SU-DHL-6 (cell line): ENCODE data around the gene FBN1.

Experiments used
- H2AFZ ChIP-seq: fragments of 200-600 bp; sonication (generic); 2 replicates; pipeline ENCODE4 v1.6.1; 2014; ENCODE audit warnings: low read depth, mild to moderate bottlenecking, moderate library complexity, mixed read lengths, antibody characterized with exemption, low read length; ENCODE audit not compliant: severe bottlenecking
- H3F3A ChIP-seq: fragments of 200-600 bp; shearing (Covaris generic); 2 replicates; pipeline ENCODE4 v1.6.0; 2016; ENCODE audit warnings: antibody characterized with exemption, mild to moderate bottlenecking; ENCODE audit not compliant: insufficient read depth
- H3K27ac ChIP-seq: fragments of 200-600 bp; sonication (generic); 2 replicates; pipeline ENCODE4 v1.5.1; 2016; ENCODE audit warnings: low read depth, mild to moderate bottlenecking, low read length, moderate library complexity, mixed read lengths
- H3K27me3 ChIP-seq: fragments of 200-600 bp; sonication (generic), shearing (Covaris generic); 2 replicates; pipeline ENCODE4 v1.6.0; 2014; ENCODE audit warnings: mild to moderate bottlenecking, low read length
- H3K36me3 ChIP-seq: fragments of 200-600 bp; sonication (generic); 2 replicates; pipeline ENCODE4 v1.6.1; 2014; ENCODE audit warnings: mild to moderate bottlenecking, low read length, mixed read lengths
- H3K4me2 ChIP-seq: fragments of 300-600, 200-600 bp; shearing (Covaris generic), sonication (generic); 2 replicates; pipeline ENCODE4 v1.6.0; 2014; ENCODE audit warnings: low read length, low read depth, mild to moderate bottlenecking; ENCODE audit not compliant: poor library complexity, severe bottlenecking
- H3K4me3 ChIP-seq: fragments of 200-600 bp; sonication (generic); 2 replicates; pipeline ENCODE4 v1.5.1; 2014; ENCODE audit warnings: antibody characterized with exemption, low read length, mild to moderate bottlenecking, mixed read lengths; ENCODE audit not compliant: insufficient read depth, poor library complexity, severe bottlenecking
- H3K79me2 ChIP-seq: fragments of 200-600 bp; sonication (generic); 2 replicates; pipeline ENCODE4 v1.6.1; 2014; ENCODE audit warnings: mild to moderate bottlenecking, low read length, moderate library complexity; ENCODE audit not compliant: insufficient read depth
- H3K9ac ChIP-seq: fragments of 200-600 bp; sonication (generic); 2 replicates; pipeline ENCODE4 v1.7.0; 2014; ENCODE audit warnings: mild to moderate bottlenecking, low read length
- H3K9me2 ChIP-seq: fragments of 200-600 bp; sonication (generic); replicated peaks from 2 replicates; pipeline ENCODE4 v1.6.1; 2014; ENCODE audit warnings: low read length; ENCODE audit not compliant: insufficient read depth
- H3K9me3 ChIP-seq: fragments of 200-600 bp; sonication (generic); 2 replicates; pipeline ENCODE4 v1.6.1; 2014; ENCODE audit warnings: low read length, mixed read lengths; ENCODE audit not compliant: insufficient read depth
- H4K20me1 ChIP-seq: fragments of 200-600 bp; sonication (generic); 2 replicates; pipeline ENCODE4 v1.6.1; 2014; ENCODE audit warnings: low read depth, mild to moderate bottlenecking, antibody characterized with exemption, low read length, moderate library complexity, mixed read lengths
- CTCF ChIP-seq: fragments of 200-600 bp; sonication (generic); IDR thresholded peaks from one replicate; pipeline ENCODE4 v1.5.1; 2017; ENCODE audit warnings: antibody characterized with exemption, mild to moderate bottlenecking, low read length, moderate library complexity; ENCODE audit not compliant: insufficient read depth, poor library complexity, severe bottlenecking
- EZH2phosphoT487 ChIP-seq: fragments of 200-600 bp; sonication (generic), shearing (Covaris generic); conservative IDR thresholded peaks from 2 replicates; pipeline ENCODE4 v1.6.1; 2018; ENCODE audit warnings: mild to moderate bottlenecking, antibody characterized with exemption, low read length, moderate library complexity, mixed read lengths

Gene FBN1

DNA sequence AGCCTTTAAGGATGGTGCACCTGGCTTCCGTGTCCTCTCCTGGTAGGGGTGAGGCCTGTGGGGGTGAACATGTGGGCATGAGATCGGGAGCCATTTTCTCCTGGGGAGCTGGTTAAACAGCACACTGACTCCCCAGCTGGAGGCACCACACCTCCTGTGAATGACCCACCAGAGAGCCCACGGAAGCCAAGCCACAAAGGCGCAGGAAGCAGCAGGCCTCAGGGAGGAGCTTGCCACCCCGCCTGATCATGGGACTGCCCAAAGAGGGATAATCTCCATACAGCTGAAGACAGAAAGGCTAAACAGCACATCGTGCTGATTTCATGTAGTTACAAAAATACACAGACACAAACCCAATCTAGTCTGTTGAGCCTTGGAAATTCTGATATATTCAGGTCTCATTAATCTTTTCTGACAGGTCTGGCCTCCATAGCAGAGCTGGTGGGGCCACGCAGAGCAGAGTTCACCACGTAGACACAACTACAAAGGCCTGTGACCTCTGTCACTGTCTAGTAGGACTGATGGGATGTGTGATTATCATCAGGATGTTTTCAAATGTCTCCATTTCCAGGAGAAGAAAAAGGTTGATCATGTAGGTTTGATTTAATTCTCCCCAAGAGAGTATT lies 239.1 kb downstream of the FBN1 start:
- TF ChIP-seq CTCF (no peak), EZH2phosphoT487 (no peak)
- Histone ChIP-seq H3K9me3 (no peaks in the 10 kb centered on the region), H3K36me3 (no peaks in the 10 kb centered on the region), H3K79me2 (no peaks in the 10 kb centered on the region), H3K9ac (no peak overlapping the region), H2AFZ (no peak overlapping the region), H3K4me2 (no peak overlapping the region), H3K9me2 (no peaks in the 10 kb centered on the region), H3K27ac (no peak overlapping the region), H3K4me3 (no peak overlapping the region), H3F3A (no peaks in the 10 kb centered on the region), H4K20me1 (no peaks in the 10 kb centered on the region), H3K27me3 (no peaks in the 10 kb centered on the region)

- Histone ChIP-seq H3K27ac (no peak overlapping the region), H3K4me3 (no peak overlapping the region), H3K9ac (no peak overlapping the region), H3K79me2 (no peaks in the 10 kb centered on the region), H3K27me3 (no peaks in the 10 kb centered on the region), H3K4me2 (no peak overlapping the region), H3K9me3 (no peaks in the 10 kb centered on the region), H4K20me1 (no peaks in the 10 kb centered on the region), H3K9me2 (no peaks in the 10 kb centered on the region), H3K36me3 (no peaks in the 10 kb centered on the region), H3F3A (no peaks in the 10 kb centered on the region), H2AFZ (no peak overlapping the region)
- no peak for TF ChIP-seq EZH2phosphoT487
- TF ChIP-seq CTCF = no peak
Observed at GRCh38 chr15:48402427-48403177, 242.9 kb downstream of the FBN1 start.

GRCh38 chr15:48400086-48400485 lies 245.4 kb downstream of the FBN1 start:
- TF ChIP-seq CTCF (no peak), EZH2phosphoT487 (no peak)
- H3K4me2 ChIP-seq = no peak overlapping the region
- no peaks in the 10 kb centered on the region for H3K9me3 ChIP-seq
- H3K27ac ChIP-seq = no peak overlapping the region
- no peak overlapping the region for H3K9ac ChIP-seq
- H3K79me2 ChIP-seq = no peaks in the 10 kb centered on the region
- no peaks in the 10 kb centered on the region for H3K9me2 ChIP-seq
- H4K20me1 ChIP-seq = no peaks in the 10 kb centered on the region
- no peaks in the 10 kb centered on the region for H3F3A ChIP-seq
- H3K4me3 ChIP-seq = no peak overlapping the region
- no peak overlapping the region for H2AFZ ChIP-seq
- no peaks in the 10 kb centered on the region for H3K36me3 ChIP-seq
- H3K27me3 ChIP-seq = no peaks in the 10 kb centered on the region
